Spleen (tissue), 7 donors: ENCODE measurements around the gene ACOT11.

Experiments
- POLR2A ChIP-seq, 3 donors: fragments of 450-650 bp; IDR thresholded peaks; one replicate each; pipeline ENCODE4 v1.5.1; 2017; ENCODE audit warnings: antibody characterized with exemption in 3 of 3, mild to moderate bottlenecking in 1 of 3
- TF ChIP-seq, protein P1 (sequence below), 11 experiments: fragments of 200-600 bp in 7 of 11; fragments of 450-650 bp in 4 of 11; sonication (generic) in 4 of 11; IDR thresholded peaks in 8 of 11; conservative IDR thresholded peaks in 3 of 11; 1 replicate in 7 of 11; 2 replicates in 4 of 11; pipeline versions ENCODE4 v1.4.0 to v1.8.0; 2016 to 2021; ENCODE audit warnings: antibody characterized with exemption in 11 of 11, inconsistent platforms in 4 of 11, mild to moderate bottlenecking in 1 of 11
- donor health status: DM: no; HTN: no; CAD: no; lungs with moderate emphysema.
- donor health status: DM: no; HTN: no; CAD: no.
- donor health status: DM: no; HTN: no; CAD: no.

DNA sequence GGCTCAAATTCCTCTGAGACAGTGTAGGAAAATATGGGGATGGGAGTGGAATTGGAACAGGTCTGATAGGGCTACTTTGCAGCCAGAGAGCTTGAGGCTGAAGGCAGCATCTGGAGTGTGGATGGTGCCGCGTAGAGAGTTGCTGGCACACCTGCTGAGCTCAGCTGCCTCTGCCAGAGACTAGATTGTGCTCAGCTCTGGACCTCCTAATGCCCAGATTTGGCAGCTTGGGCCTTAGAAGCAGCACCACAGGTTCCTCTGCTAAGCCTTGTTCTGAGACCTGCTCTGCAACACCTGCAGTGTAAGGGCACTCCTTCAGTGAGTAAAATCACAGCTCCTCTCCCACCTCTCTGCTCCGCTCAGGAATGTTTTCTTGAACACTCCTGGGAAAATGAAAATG lies 23.3 kb downstream of the ACOT11 start:
- no peak for TF ChIP-seq POLR2A (IDR thresholded peaks at IDR 0.05)
- TF ChIP-seq, protein P1, sequence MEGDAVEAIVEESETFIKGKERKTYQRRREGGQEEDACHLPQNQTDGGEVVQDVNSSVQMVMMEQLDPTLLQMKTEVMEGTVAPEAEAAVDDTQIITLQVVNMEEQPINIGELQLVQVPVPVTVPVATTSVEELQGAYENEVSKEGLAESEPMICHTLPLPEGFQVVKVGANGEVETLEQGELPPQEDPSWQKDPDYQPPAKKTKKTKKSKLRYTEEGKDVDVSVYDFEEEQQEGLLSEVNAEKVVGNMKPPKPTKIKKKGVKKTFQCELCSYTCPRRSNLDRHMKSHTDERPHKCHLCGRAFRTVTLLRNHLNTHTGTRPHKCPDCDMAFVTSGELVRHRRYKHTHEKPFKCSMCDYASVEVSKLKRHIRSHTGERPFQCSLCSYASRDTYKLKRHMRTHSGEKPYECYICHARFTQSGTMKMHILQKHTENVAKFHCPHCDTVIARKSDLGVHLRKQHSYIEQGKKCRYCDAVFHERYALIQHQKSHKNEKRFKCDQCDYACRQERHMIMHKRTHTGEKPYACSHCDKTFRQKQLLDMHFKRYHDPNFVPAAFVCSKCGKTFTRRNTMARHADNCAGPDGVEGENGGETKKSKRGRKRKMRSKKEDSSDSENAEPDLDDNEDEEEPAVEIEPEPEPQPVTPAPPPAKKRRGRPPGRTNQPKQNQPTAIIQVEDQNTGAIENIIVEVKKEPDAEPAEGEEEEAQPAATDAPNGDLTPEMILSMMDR (IDR thresholded peaks at IDR 0.05 in 8 of 11, conservative IDR thresholded peaks at IDR 0.05 in 3 of 11), result no peak
